H1 (cell line): ENCODE data around the gene CNBD2. TPM values are rescaled to one million over a fixed set of nuclear protein-coding genes. Genes with fewer than 3 reads are reported as not detected.

Experiments
- CTCF ChIA-PET: fragments of 300-600 bp; sonication (Branson Sonifier 250); formaldehyde crosslinking; loops from one replicate; lab custom pipeline; 2021; ENCODE audit not compliant: partially characterized antibody; lab: Charles Lee
- POLR2A ChIA-PET: fragments of 300-600 bp; sonication (Branson Sonifier 250); formaldehyde crosslinking; loops from one replicate; lab custom pipeline; 2021; ENCODE audit warnings: inconsistent platforms; ENCODE audit not compliant: partially characterized antibody; lab: Charles Lee
- DNase-seq, 2 experiments: peaks; one replicate each; pipeline versions ENCODE4 v3.0.0 to v3.0.0-alpha.2; 2010 to 2022; ENCODE audit warnings: low spot score in 2 of 2, low read depth in 1 of 2, mixed read lengths in 1 of 2
- FAIRE-seq: peaks from 2 replicates; lab custom pipeline; 2011; peaks lifted over from hg19 to GRCh38; lab: Jason Lieb, UNC
- H2AFZ ChIP-seq: 2 replicates; pipeline ENCODE4 v1.8.1; 2012; ENCODE audit warnings: low read length, inconsistent platforms
- H2AK5ac ChIP-seq: 2 replicates; pipeline ENCODE4 v1.6.1; 2013; ENCODE audit warnings: low read depth, low read length
- H2BK120ac ChIP-seq: replicated peaks from 2 replicates; pipeline ENCODE3; 2013; ENCODE audit warnings: low read depth, low read length, inconsistent platforms
- H2BK12ac ChIP-seq: 2 replicates; pipeline ENCODE4 v1.6.1; 2013; ENCODE audit warnings: low read depth, low read length
- H2BK15ac ChIP-seq: 2 replicates; pipeline ENCODE4 v1.6.1; 2013; ENCODE audit warnings: low read length
- H2BK20ac ChIP-seq: 2 replicates; pipeline ENCODE4 v1.6.1; 2013; ENCODE audit warnings: low read length
- H2BK5ac ChIP-seq: 2 replicates; pipeline ENCODE4 v1.6.1; 2013; ENCODE audit warnings: low read depth, low read length
- H3K14ac ChIP-seq: 2 replicates; pipeline ENCODE4 v1.6.1; 2013; ENCODE audit warnings: inconsistent platforms; ENCODE audit not compliant: insufficient read length
- H3K18ac ChIP-seq: 2 replicates; pipeline ENCODE4 v1.6.1; 2013; ENCODE audit warnings: low read length; ENCODE audit errors: extremely low read depth
- H3K23ac ChIP-seq: 2 replicates; pipeline ENCODE4 v1.6.1; 2013; ENCODE audit warnings: inconsistent platforms; ENCODE audit not compliant: insufficient read length
- H3K23me2 ChIP-seq: 2 replicates; pipeline ENCODE4 v1.6.1; 2013; ENCODE audit warnings: low read depth, low read length
- H3K27ac ChIP-seq: 2 replicates; pipeline ENCODE4 v1.6.1; 2011; ENCODE audit warnings: low read depth, low read length, inconsistent platforms
- H3K27me3 ChIP-seq, 4 experiments: replicated peaks in 1 of 4; 1 replicate in 1 of 4; 2 replicates in 3 of 4; pipeline versions ENCODE4 v1.6.1 to v1.8.1; 2011 to 2013; ENCODE audit warnings: low read length in 3 of 4, mild to moderate bottlenecking in 3 of 4, inconsistent platforms in 2 of 4, mixed read lengths in 2 of 4, moderate library complexity in 1 of 4; ENCODE audit not compliant: control insufficient read depth in 3 of 4, insufficient read depth in 3 of 4; ENCODE audit errors: extremely low read depth in 1 of 4
- H3K36me3 ChIP-seq, 4 experiments: 2 replicates each; pipeline versions ENCODE4 v1.6.1 to v1.8.1; 2011 to 2013; ENCODE audit warnings: mild to moderate bottlenecking in 4 of 4, low read length in 3 of 4, moderate library complexity in 2 of 4, control low read depth in 1 of 4, inconsistent platforms in 1 of 4; ENCODE audit not compliant: insufficient read depth in 4 of 4, control insufficient read depth in 2 of 4
- H3K4ac ChIP-seq: replicated peaks from 2 replicates; pipeline ENCODE3; 2013; ENCODE audit warnings: low read length, low read depth, mixed read lengths, inconsistent platforms; ENCODE audit not compliant: insufficient read length
- H3K4me1 ChIP-seq, 4 experiments: replicated peaks in 1 of 4; 1 replicate in 1 of 4; 2 replicates in 3 of 4; pipeline versions ENCODE4 v1.6.1 to v1.8.1; 2011 to 2013; ENCODE audit warnings: low read length in 3 of 4, inconsistent platforms in 2 of 4, mixed read lengths in 1 of 4; ENCODE audit not compliant: insufficient read depth in 4 of 4, control insufficient read depth in 3 of 4
- H3K4me2 ChIP-seq, 2 experiments: 2 replicates each; pipeline versions ENCODE4 v1.6.1 to v1.8.1; 2011 to 2013; ENCODE audit warnings: low read depth in 2 of 2, low read length in 2 of 2, control low read depth in 1 of 2, inconsistent platforms in 1 of 2, mild to moderate bottlenecking in 1 of 2; ENCODE audit not compliant: insufficient read depth in 1 of 2
- H3K4me3 ChIP-seq, 4 experiments: fragments of 200-600, 300-600 bp in 1 of 4; sonication (generic), shearing (Covaris generic), sonication (Bioruptor Twin) in 1 of 4; 2 replicates each; pipeline versions ENCODE4 v1.5.1 to v1.8.1; 2011 to 2016; ENCODE audit warnings: low read length in 4 of 4, low read depth in 3 of 4, control low read depth in 2 of 4, inconsistent platforms in 2 of 4, mild to moderate bottlenecking in 2 of 4, mixed read lengths in 1 of 4, moderate library complexity in 1 of 4; ENCODE audit not compliant: insufficient read depth in 2 of 4; ENCODE audit errors: extremely low read depth in 1 of 4
- H3K56ac ChIP-seq: replicated peaks from 2 replicates; pipeline ENCODE3; 2013; ENCODE audit warnings: low read depth, mild to moderate bottlenecking, mixed read lengths, low read length, inconsistent platforms; ENCODE audit not compliant: insufficient read length
- H3K79me1 ChIP-seq: 2 replicates; pipeline ENCODE4 v1.6.1; 2013; ENCODE audit warnings: low read depth, low read length, control low read depth
- H3K79me2 ChIP-seq, 2 experiments: 2 replicates each; pipeline versions ENCODE4 v1.6.1 to v1.8.1; 2012 to 2013; ENCODE audit warnings: low read length in 2 of 2, mild to moderate bottlenecking in 2 of 2, inconsistent platforms in 1 of 2; ENCODE audit not compliant: insufficient read depth in 2 of 2, control insufficient read depth in 1 of 2
- H3K9ac ChIP-seq, 4 experiments: replicated peaks in 1 of 4; 1 replicate in 1 of 4; 2 replicates in 3 of 4; pipeline versions ENCODE4 v1.6.1 to v1.8.1; 2011 to 2013; ENCODE audit warnings: low read depth in 3 of 4, low read length in 3 of 4, control low read depth in 2 of 4, mild to moderate bottlenecking in 2 of 4, moderate library complexity in 2 of 4, inconsistent platforms in 1 of 4; ENCODE audit errors: extremely low read depth in 1 of 4
- H3K9me3 ChIP-seq, 2 experiments: 2 replicates each; pipeline versions ENCODE4 v1.6.1 to v1.8.1; 2012 to 2013; ENCODE audit warnings: mild to moderate bottlenecking in 2 of 2, moderate library complexity in 2 of 2, control low read depth in 1 of 2, inconsistent platforms in 1 of 2, low read depth in 1 of 2, low read length in 1 of 2, mixed read lengths in 1 of 2; ENCODE audit not compliant: insufficient read depth in 2 of 2
- H4K20me1 ChIP-seq, 2 experiments: replicated peaks in 1 of 2; 2 replicates each; pipeline versions ENCODE3 to v1.8.1; 2011 to 2013; ENCODE audit warnings: inconsistent platforms in 2 of 2, low read length in 2 of 2, mild to moderate bottlenecking in 1 of 2; ENCODE audit not compliant: insufficient read depth in 2 of 2, control insufficient read depth in 1 of 2
- H4K5ac ChIP-seq: 2 replicates; pipeline ENCODE4 v1.6.1; 2013; ENCODE audit warnings: low read length, low read depth, mixed read lengths, inconsistent platforms; ENCODE audit not compliant: insufficient read length
- H4K8ac ChIP-seq: 2 replicates; pipeline ENCODE4 v1.8.0; 2013; ENCODE audit warnings: mild to moderate bottlenecking, moderate library complexity, low read length, inconsistent platforms; ENCODE audit not compliant: insufficient read depth; ENCODE audit errors: extremely low read depth
- H4K91ac ChIP-seq: replicated peaks from 2 replicates; pipeline ENCODE3; 2013; ENCODE audit warnings: low read length, mixed read lengths, inconsistent platforms; ENCODE audit not compliant: insufficient read length
- CEBPB ChIP-seq: IDR thresholded peaks from 2 replicates; pipeline ENCODE4 v1.6.1; 2012; ENCODE audit warnings: low read depth, low read length
- CHD1 ChIP-seq: IDR thresholded peaks from 2 replicates; pipeline ENCODE4 v1.6.1; 2012; ENCODE audit warnings: low read depth, low read length, improper control_type of control experiment
- E2F6 ChIP-seq: IDR thresholded peaks from 2 replicates; pipeline ENCODE4 v1.6.1; 2012; ENCODE audit warnings: inconsistent platforms
- EGR1 ChIP-seq: IDR thresholded peaks from 2 replicates; pipeline ENCODE4 v1.6.1; 2011; ENCODE audit warnings: low read depth, low read length, borderline replicate concordance
- EP300 ChIP-seq, 2 experiments: IDR thresholded peaks; 1 replicate in 1 of 2; 2 replicates in 1 of 2; pipeline ENCODE4 v1.6.1; 2011 to 2012; ENCODE audit warnings: low read depth in 2 of 2, low read length in 2 of 2, mild to moderate bottlenecking in 2 of 2, borderline replicate concordance in 1 of 2, inconsistent platforms in 1 of 2, moderate library complexity in 1 of 2
- HDAC2 ChIP-seq, 2 experiments: fragments of 300-600 bp in 1 of 2; sonication (generic) in 1 of 2; IDR thresholded peaks; 2 replicates each; pipeline ENCODE4 v1.6.1; 2011 to 2012; ENCODE audit warnings: low read depth in 2 of 2, low read length in 2 of 2, mild to moderate bottlenecking in 2 of 2, moderate library complexity in 2 of 2, borderline replicate concordance in 1 of 2, inconsistent platforms in 1 of 2
- PHF8 ChIP-seq: fragments of 200-600 bp; sonication (generic); conservative IDR thresholded peaks from 2 replicates; pipeline ENCODE4 v1.7.1; 2012; ENCODE audit warnings: low read depth, mild to moderate bottlenecking, inconsistent platforms, low read length, moderate library complexity
- TAF7 ChIP-seq: optimal IDR thresholded peaks from 2 replicates; pipeline ENCODE3; 2011; ENCODE audit warnings: low read depth, mild to moderate bottlenecking, inconsistent platforms, low read length, moderate library complexity, borderline replicate concordance
- TCF12 ChIP-seq: IDR thresholded peaks from 2 replicates; pipeline ENCODE4 v1.6.1; 2011; ENCODE audit warnings: low read depth, mild to moderate bottlenecking, low read length
- WGBS, 2 experiments: shearing (Covaris generic) in 1 of 2; methylation state at CpG; one replicate each; pipeline versions ENCODE4 v1.1.6 to v1.1.7; 2013 to 2015; ENCODE audit warnings: low lambda C conversion rate in 2 of 2, mixed read lengths in 2 of 2, inconsistent platforms in 1 of 2, low coverage in 1 of 2, missing lambda C conversion rate in 1 of 2; ENCODE audit not compliant: insufficient replicate concordance in 2 of 2, insufficient coverage in 1 of 2, insufficient read length in 1 of 2; ENCODE audit errors: extremely low coverage in 1 of 2, missing lambda C conversion rate in 1 of 2; 5-methylcytosine and 5-hydroxymethylcytosine counted together
- polyA plus RNA-seq, 7 experiments: library from polyadenylated mRNA; depleted of rRNA in 3 of 7; stranded (reverse) in 5 of 7; unstranded in 2 of 7; fragments of >200 nt in 5 of 7; fragments of 200-250 nt in 2 of 7; gene quantifications; 1 replicate in 5 of 7; 2 replicates in 1 of 7; 4 replicates in 1 of 7; pipeline versions ENCODE4 v1.2.1 to v1.2.3, GENCODE V29; 2011 to 2013; ENCODE audit warnings: missing spikeins in 2 of 7, mixed read lengths in 2 of 7
- total RNA-seq: library from RNA; stranded (reverse); fragmentation: NEBNext Ultra II Directional; extraction: Animal tissue kit (Norgen Biotek cat#: 25700); gene quantifications from 2 replicates; pipeline ENCODE4 v1.2.1, GENCODE V29; 2021

CNBD2 gene
- total and polyA plus RNA-seq, 2 of the 8 experiments (the other 6 are each of a cell fraction or from before 2014, with no cell fraction given), result 2.6 to 4.5 TPM

DNA sequence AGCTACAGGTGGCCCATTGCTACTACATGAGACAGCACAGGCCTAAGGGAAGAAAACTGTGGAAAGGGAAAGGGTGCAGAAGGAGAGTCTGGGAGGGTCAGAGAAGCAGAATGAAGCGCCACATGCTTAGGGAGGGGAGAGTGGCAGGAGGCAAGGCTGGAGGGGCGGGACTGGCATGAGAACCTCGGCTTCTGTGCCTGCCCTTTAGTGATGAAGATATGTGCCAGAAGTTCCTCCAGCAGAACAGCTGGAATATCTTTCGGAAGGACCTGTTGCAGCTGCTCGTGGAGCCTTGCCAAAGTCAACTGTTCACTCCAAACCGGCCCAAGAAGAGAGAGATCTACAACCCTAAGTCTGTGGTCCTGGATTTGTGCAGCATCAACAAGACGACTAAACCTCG, 61.8 kb downstream of the CNBD2 start:
- Histone ChIP-seq H3K18ac (no peak overlapping the region), H3K4me2 (no peak overlapping the region), H3K27me3 (no peaks in the 10 kb centered on the region), H3K27ac (no peak overlapping the region), H4K91ac (no peak overlapping the region), H2BK5ac (no peak overlapping the region), H3K23ac (no peak overlapping the region), H2AFZ (no peak overlapping the region), H2BK15ac (no peak overlapping the region), H4K5ac (no peak overlapping the region), H3K56ac (no peak overlapping the region), H3K14ac (no peak overlapping the region), H2BK12ac (no peak overlapping the region), H4K20me1 (peaks cover 0 to 1% of the 10 kb centered on the region in 2 experiments), H2BK120ac (no peak overlapping the region), H3K4me3 (no peak overlapping the region), H3K4me1 (no peaks in the 10 kb centered on the region), H2BK20ac (no peak overlapping the region), H3K4ac (no peak overlapping the region), H3K23me2 (no peaks in the 10 kb centered on the region; the same call in 1 of the 2 replicates), H2AK5ac (no peak overlapping the region), H3K9ac (no peak overlapping the region), H3K79me2 (no peaks in the 10 kb centered on the region), H4K8ac (no peak overlapping the region), H3K36me3 (no peaks in the 10 kb centered on the region), H3K9me3 (no peaks in the 10 kb centered on the region), H3K79me1 (no peaks in the 10 kb centered on the region)
- ChIA-PET POLR2A (interaction anchor here (0.6 to 0.7 kb wide), 2 partner anchors 46 to 63 kb away, joined by 3 to 4 read pairs; no protein-coding TSS in a partner anchor), CTCF (interaction anchor here (0.6 to 3.0 kb wide), 7 partner anchors 10 to 105 kb away, joined by 3 to 14 read pairs (median 4); no protein-coding TSS in a partner anchor)
- 87% methylated on average over 8 of the region's 8 CpGs; no CpG with 5 or more reads in 1 of the 2 experiments for WGBS, 2 experiments
- DNase-seq, result no peak
- TF ChIP-seq TCF12 (no peak), EGR1 (no peak), EP300 (IDR thresholded peaks at IDR 0.05; ENCODE audit: borderline replicate concordance in 1 of 2, low read depth in 2 of 2, low read length in 2 of 2) (no peak), TAF7 (no peak), PHF8 (no peak), HDAC2 (IDR thresholded peaks at IDR 0.05; ENCODE audit: borderline replicate concordance in 1 of 2, low read depth in 2 of 2, low read length in 2 of 2) (no peak), CEBPB (no peak), CHD1 (no peak), E2F6 (no peak)
- FAIRE-seq, result no peak
